ENCODE data around the gene MKLN1.
"Not testable (repeated sequence)": the region's sequence is repeated elsewhere in the genome, so short reads cannot be mapped to it uniquely, and the experiment has no call there.

The MKLN1 gene

GRCh38 chr7:131327626-131328376 is at the start of gene MKLN1:
TSS of gene MKLN1 (plus strand) at chr7:131327876. CDS start at chr7:131327900, 24 bp downstream.
- peak; percentile 82 for DNase-seq (ENCODE audit: low spot score)

DNA sequence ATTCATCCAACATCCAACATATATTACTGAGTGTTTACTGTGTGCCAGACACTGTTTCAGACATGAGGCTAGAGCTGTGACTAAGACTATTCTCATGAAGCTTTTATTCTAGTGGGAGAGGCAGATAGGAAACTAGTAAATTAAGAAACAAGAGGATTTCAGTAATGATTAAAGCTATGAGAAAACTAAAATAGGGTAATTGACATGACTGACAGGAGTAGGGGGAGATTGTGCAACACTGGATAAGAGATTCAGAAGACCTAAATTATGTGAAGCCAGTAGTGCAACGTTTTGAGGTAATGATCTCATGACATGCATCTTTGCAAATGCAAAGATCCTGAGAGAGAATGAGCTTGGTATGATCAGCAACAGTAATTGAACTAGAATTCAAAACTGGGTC is 48.6 kb upstream of the MKLN1 start:
- DNase-seq (ENCODE audit: low spot score): no peak

DNA sequence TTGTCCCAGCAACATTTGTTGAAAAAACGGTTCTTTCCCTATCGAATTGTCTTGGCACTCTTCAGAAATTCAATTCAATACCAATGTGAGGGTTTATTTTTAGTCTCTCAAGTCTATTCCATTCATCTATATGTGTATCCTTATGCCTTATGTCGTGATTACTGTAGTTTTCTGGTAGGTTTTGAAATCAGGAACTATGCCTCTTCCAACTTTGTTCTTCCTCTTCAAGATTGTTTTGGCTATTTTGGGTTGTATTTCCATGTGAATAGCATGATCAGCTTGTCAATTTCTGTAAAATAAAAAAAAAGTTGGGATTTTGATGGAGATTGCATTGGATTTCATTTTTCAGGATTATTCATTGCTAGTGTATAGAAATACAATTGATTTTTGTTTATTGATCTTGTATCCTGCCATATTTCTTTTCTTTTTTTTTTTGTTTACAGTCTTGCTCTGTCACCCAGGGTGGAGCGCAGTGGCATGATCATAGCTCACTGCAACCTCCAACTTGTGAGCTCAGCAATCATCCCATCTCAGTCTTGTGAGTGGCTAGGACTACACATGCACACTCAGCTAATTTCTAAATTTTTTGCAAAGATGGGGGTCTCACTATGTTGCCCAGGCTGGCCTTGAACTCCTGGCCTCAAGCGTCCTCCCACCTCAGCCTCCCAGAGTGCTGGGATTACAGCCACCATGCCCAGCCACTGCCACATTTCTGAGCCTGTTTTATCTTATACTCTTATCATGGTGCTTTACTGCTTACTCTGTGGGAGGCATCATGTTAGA is 46.2 kb upstream of the MKLN1 start:
- no peak for DNase-seq (ENCODE audit: low spot score)

DNA sequence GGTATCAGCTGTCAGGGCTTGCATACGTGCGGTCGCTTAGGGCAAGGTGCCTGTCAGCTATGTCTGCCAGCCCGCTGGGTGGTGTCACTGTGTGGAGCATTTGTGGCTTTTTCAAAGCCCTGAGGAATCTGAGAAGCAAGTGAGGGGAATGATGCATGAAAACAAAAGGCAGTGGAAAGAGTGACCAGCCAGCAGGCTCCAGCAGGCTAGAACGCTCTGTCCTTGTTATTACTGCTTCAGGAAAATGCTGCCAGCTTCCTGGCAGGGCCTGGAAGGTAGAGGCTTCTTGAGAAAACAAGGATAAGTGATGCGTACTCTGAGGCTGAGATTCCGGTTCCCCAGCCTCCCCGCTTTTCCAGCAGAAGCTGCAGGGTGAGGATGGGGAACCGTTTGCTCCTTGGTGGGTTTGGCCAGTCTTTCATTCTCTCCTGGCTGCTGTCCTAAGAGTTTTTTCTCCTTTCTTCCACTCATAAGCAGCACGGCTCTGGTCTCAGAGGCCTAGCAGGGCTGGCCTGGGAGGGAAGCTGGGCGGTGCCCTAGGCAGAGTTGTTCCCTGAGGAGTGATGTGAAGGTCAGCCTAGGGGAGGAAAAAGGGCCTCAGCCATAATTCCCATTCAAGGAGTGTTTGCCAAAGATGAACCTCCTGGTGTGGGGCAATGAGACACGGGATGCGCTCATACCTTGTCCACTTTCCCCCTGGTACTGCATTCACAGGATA is 42.8 kb upstream of the MKLN1 start:
- DNase-seq (ENCODE audit: low spot score): peak; percentile 56

- no peak for DNase-seq (ENCODE audit: low spot score)
Observed at GRCh38 chr7:131285556-131285955, 42.1 kb upstream of the MKLN1 start.

- DNase-seq (ENCODE audit: low spot score): no peak
Observed at GRCh38 chr7:131288450-131288849, 39.2 kb upstream of the MKLN1 start.

DNA sequence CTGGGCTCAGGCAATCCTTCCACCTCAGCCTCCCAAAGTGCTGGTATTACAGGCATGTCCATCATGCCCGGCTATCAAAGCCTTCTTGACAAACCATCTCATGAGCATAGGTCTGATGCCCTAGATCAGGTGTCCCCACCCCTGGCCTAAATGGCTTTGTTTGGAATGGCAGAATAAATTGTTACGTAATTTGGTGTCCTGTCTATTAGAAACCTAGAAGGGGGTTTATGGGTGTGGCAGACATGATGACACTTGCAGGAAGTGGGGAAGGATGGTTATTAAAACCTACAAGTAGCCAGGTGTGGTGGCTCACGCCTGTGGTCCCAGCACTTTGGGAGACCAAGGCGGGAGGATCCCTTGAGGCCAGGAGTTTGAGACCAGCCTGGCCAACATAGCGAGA is 38.6 kb upstream of the MKLN1 start:
- DNase-seq (ENCODE audit: low spot score): no peak

DNA sequence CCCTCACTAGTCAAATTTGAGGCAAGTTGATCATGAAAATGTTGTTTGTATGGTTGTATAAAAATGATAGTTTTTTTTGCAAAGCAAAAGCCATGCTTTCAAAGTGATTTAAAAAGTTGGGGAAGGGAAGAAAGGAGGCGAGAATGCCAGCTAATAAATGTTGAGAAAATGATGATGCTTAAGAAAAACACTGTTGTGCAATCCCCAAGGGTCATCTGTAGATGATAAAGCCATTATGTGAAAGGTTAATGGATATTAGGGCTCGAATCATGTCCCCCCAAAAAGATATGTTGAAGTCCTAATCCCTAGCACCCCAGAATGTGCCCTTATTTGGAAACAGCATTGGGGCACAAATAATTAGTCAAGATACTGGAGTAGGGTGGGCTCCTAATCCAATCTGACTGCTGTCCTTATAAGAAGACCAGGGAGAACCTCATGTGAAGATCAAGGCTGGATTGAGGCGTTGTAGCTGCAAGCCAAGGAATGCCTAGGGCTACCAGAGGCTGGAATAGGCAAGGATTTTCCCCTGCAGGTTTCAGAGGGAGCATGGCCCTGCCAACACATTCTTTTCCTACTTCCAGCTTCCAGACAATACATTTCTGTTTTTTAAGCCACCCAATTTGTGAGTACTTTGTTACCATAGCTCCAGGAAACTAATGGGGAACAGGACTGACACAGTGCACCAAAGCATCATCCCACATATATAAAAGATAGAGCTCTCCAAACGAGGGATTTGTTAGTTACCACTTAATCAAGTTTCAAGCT is 35.4 kb upstream of the MKLN1 start:
- DNase-seq (ENCODE audit: low spot score): no peak

- no peak for DNase-seq (ENCODE audit: low spot score)
Observed at GRCh38 chr7:131293018-131293417, 34.7 kb upstream of the MKLN1 start.

- DNase-seq (ENCODE audit: low spot score): no peak
Observed at GRCh38 chr7:131294553-131294952, 33.1 kb upstream of the MKLN1 start.

- no peak for DNase-seq (ENCODE audit: low spot score)
Observed at GRCh38 chr7:131298608-131298992, 29.1 kb upstream of the MKLN1 start.

DNA sequence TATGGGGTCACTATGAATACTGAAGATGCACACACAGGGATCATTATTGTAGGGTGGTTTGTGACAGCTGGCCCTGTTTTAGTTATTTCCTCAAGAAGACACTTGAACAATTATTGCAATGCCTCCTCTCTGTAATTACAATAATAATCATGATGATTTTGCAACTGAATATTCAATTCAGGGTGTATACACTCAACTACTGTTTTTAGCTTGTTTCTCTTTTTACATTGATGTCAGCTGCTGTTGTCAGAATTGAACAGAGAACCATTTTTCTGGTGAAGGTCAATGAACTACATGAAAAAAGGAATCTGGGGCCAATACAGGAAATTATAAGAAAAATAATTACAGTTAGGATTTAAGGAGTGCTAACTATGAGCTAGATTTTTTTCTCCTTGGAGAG is 28.6 kb upstream of the MKLN1 start:
- DNase-seq (ENCODE audit: low spot score): no peak

- no peak for DNase-seq (ENCODE audit: low spot score)
Observed at GRCh38 chr7:131300078-131300477, 27.6 kb upstream of the MKLN1 start.

DNA sequence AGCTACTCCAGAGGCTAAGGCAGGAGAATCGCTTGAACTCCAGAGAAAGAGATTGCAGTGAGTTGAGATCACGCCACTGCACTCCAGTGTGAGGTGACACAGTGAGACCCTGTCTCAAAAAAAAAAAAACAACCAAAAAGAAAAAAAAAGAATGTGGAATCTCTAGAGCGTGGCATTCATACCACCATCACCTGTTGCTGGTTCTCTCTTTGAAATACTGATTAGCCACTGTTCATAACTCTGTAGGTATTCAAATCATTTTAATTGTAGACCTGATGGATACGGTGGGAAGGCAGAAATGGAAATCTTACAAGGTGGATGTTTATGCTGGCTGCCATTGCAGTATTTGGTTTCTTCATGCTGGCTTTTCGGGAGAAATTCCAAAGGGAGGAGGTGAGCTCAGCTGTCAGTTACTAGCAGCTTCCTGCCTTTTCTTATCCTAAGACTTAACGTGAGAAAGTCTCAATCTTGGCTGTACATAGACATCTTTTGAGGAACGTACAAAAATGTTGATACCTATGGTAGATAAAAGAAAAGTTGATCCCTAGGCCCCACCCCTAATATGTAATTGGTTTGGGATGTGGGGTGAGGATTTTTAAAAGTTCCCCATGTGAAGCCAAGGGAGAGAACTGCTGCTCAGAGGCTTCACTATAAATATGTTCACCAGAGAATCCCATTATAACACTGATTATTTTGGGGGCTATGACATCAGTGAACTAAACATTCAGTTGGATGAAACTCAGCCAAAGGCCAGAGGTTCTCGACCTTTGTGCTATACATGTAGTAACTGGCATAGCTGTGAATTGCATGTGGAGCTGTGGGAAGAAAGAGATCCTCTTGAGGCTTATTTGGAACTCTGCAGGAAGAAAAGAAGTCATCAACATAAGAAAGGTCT is 26.9 kb upstream of the MKLN1 start:
- DNase-seq (ENCODE audit: low spot score): no peak

GRCh38 chr7:131302446-131302845 is 25.2 kb upstream of the MKLN1 start:
- DNase-seq (ENCODE audit: low spot score): no peak

DNA sequence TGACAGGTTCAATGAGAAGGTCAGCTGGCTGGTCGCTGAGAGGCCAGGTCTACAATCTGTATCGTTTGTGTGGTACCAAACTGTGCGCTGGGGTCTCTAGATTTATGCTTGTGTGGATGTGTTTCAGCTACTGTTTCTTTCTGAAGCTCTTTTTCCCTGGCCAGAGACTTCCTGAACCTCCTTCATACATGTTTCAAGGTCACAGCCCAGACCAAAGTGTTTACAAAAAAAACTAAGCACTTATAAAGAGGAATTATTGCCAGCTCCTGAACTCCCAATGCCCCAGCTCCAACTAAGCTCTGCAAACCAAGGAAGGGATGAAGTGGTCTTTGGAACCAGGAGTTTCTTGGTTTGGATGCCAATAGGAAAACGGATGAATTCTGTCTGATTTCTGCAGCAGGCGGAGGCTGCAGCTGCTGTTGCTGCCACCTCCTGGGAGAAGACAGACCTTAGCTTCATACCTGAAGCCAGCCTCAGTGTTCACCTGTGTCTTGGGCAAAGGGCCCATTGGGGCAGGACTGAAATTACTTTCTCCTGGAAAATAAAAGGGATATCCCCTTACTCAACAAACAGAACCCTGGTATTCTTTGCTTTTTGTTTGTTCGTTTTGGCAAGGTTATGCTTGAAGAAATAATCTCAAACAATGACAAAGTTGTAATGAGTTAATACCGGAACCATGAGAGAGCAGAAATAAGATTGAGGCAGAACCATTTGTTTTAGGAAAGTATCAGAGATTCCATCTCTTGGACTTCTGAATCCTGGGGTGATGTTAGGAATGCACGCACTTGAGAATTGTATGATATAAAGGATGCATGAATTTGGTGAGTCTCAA is 24.6 kb upstream of the MKLN1 start:
- DNase-seq (ENCODE audit: low spot score): peak; percentile 41

GRCh38 chr7:131305152-131305551 is 22.5 kb upstream of the MKLN1 start:
- DNase-seq (ENCODE audit: low spot score): no peak

- not testable (repeated sequence) for DNase-seq (ENCODE audit: low spot score)
Observed at GRCh38 chr7:131306041-131306440, 21.6 kb upstream of the MKLN1 start.

DNA sequence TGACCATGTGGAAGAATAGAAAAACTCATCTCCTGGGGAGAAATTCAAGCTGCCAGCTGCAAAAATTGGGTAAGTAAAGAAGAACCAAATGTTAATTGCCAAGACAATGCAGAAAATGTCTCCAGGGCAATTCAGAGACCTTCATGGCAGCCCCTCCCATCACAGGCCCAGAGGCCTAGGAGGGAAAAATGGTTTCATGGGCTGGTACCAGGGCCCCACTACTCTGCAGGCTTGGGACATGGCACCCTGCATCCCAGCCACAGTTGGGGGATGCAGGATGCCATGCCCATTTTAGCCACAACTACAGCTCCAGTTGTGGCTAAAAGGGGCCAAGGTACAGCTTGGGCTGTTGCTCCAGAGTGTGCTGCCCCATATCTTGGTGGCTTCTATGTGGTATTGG is 20.9 kb upstream of the MKLN1 start:
- no peak for DNase-seq (ENCODE audit: low spot score)

DNA sequence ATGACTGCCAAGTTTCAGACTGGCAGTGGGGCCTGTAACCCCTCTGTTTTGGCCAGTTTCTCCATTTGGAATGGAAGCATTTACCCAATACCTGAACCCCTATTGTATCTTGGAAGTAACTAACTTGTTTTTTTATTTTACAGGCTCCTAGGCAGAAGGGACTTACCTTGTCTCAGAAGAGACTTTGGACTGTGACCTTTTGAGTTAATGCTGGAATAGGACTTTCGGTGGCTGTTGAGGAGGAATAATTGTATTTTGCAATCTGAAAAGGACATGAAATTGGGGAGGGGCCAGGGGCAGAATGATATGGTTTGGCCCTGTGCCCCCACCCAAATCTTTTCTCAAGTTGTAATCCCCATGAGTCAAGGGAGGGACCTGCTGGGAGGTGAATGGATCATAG is 20.0 kb upstream of the MKLN1 start:
- DNase-seq (ENCODE audit: low spot score): no peak
